C4-2B (cell line): ENCODE results near the gene RABL3.

Experiments used
- CTCF ChIP-seq: fragments of 450-650 bp; conservative IDR thresholded peaks from 2 replicates; pipeline ENCODE4 v1.5.1; 2017; ENCODE audit warnings: mild to moderate bottlenecking
- ZFX ChIP-seq: fragments of 450-650 bp; IDR thresholded peaks from 2 replicates; pipeline ENCODE4 v1.6.1; 2017

GRCh38 chr3:120678984-120679383 is 63.3 kb downstream of the RABL3 start:
- TF ChIP-seq ZFX, result no peak
- TF ChIP-seq CTCF, result no peak
